Endothelial cell of umbilical vein (primary cell): ENCODE results near the gene LOXL3. TPM values are rescaled to one million over a fixed set of nuclear protein-coding genes. Genes with fewer than 3 reads are reported as not detected.

ENCODE experiments used
- BruUV-seq: library from RNA; stranded (reverse); fragments of 400-500 nt; replicated peaks from 2 replicates; lab custom pipeline; 2021; lab: Mats Ljungman, UMichigan
- CTCF ChIA-PET: fragments of 300-600, 350-600 bp; sonication (Branson Sonifier 250); formaldehyde crosslinking; loops from one replicate; lab custom pipeline; 2021; ENCODE audit warnings: antibody characterized with exemption, inconsistent platforms; lab: Charles Lee
- POLR2A ChIA-PET: fragments of 300-600, 350-600 bp; sonication (Branson Sonifier 250); formaldehyde crosslinking; loops from one replicate; lab custom pipeline; 2021; ENCODE audit warnings: antibody characterized with exemption, inconsistent platforms; lab: Charles Lee
- DNase-seq: peaks from one replicate; pipeline ENCODE4 v3.0.0-alpha.2; 2011; ENCODE audit warnings: low read depth, low spot score
- FAIRE-seq: peaks from 2 replicates; lab custom pipeline; 2011; peaks lifted over from hg19 to GRCh38; lab: Jason Lieb, UNC
- H2AFZ ChIP-seq: 2 replicates; pipeline ENCODE4 v1.6.0; 2012; ENCODE audit warnings: low read depth, low read length, control low read depth, inconsistent platforms
- H3K27ac ChIP-seq: 2 replicates; pipeline ENCODE4 v1.5.1; 2011; ENCODE audit warnings: low read depth, mild to moderate bottlenecking, control low read depth, low read length, moderate library complexity; ENCODE audit not compliant: insufficient read depth
- H3K27me3 ChIP-seq, 2 experiments: 2 replicates each; pipeline versions ENCODE4 v1.6.0 to v1.6.1; 2011; ENCODE audit warnings: low read length in 2 of 2, mixed read lengths in 1 of 2; ENCODE audit not compliant: control insufficient read depth in 2 of 2, insufficient read depth in 2 of 2
- H3K36me3 ChIP-seq, 2 experiments: 2 replicates in 1 of 2; 3 replicates in 1 of 2; pipeline ENCODE4 v1.5.1; 2011; ENCODE audit warnings: low read length in 2 of 2, mild to moderate bottlenecking in 1 of 2, moderate library complexity in 1 of 2; ENCODE audit not compliant: control insufficient read depth in 2 of 2, insufficient read depth in 2 of 2; ENCODE audit errors: extremely low read depth in 1 of 2
- H3K4me1 ChIP-seq: 3 replicates; pipeline ENCODE4 v1.5.1; 2011; ENCODE audit warnings: mild to moderate bottlenecking, low read length; ENCODE audit not compliant: control insufficient read depth, insufficient read depth; ENCODE audit errors: extremely low read depth
- H3K4me2 ChIP-seq: 2 replicates; pipeline ENCODE4 v1.6.1; 2011; ENCODE audit warnings: low read length, control low read depth, mixed read lengths; ENCODE audit not compliant: insufficient read depth
- H3K4me3 ChIP-seq, 3 experiments: fragments of 200-600 bp in 1 of 3; sonication (generic), shearing (Covaris generic) in 1 of 3; replicated peaks in 1 of 3; 2 replicates each; pipeline ENCODE4 v1.5.1; 2011 to 2016; ENCODE audit warnings: control low read depth in 3 of 3, low read length in 3 of 3, mild to moderate bottlenecking in 2 of 3, inconsistent platforms in 1 of 3, low read depth in 1 of 3, moderate library complexity in 1 of 3; ENCODE audit not compliant: insufficient read depth in 1 of 3
- H3K79me2 ChIP-seq: 2 replicates; pipeline ENCODE4 v1.6.0; 2012; ENCODE audit warnings: low read length, inconsistent platforms; ENCODE audit not compliant: control insufficient read depth, insufficient read depth
- H3K9ac ChIP-seq: replicated peaks from 2 replicates; pipeline ENCODE3; 2011; ENCODE audit warnings: low read length, control low read depth; ENCODE audit not compliant: insufficient read depth; ENCODE audit errors: extremely low read depth
- H3K9me1 ChIP-seq: replicated peaks from 3 replicates; pipeline ENCODE4 v1.6.0; 2011; ENCODE audit warnings: mild to moderate bottlenecking, low read length; ENCODE audit not compliant: control insufficient read depth, insufficient read depth; ENCODE audit errors: extremely low read depth
- H3K9me3 ChIP-seq: replicated peaks from 2 replicates; pipeline ENCODE4 v1.5.1; 2012; ENCODE audit warnings: low read length, inconsistent platforms; ENCODE audit not compliant: control insufficient read depth, insufficient read depth
- H4K20me1 ChIP-seq: replicated peaks from 2 replicates; pipeline ENCODE3; 2011; ENCODE audit warnings: mild to moderate bottlenecking, low read length; ENCODE audit not compliant: control insufficient read depth, insufficient read depth; ENCODE audit errors: extremely low read depth
- CTCF ChIP-seq, 2 donors: IDR thresholded peaks; 1 replicate in 1 of 2; 2 replicates in 1 of 2; pipeline ENCODE4 v1.5.1; 2011; ENCODE audit warnings: low read length in 2 of 2, mild to moderate bottlenecking in 2 of 2, moderate library complexity in 2 of 2, control low read depth in 1 of 2, inconsistent platforms in 1 of 2, low read depth in 1 of 2; ENCODE audit not compliant: insufficient read depth in 1 of 2; ENCODE audit errors: extremely low read depth in 1 of 2
- EZH2 ChIP-seq: IDR thresholded peaks from 2 replicates; pipeline ENCODE4 v1.6.1; 2012; ENCODE audit warnings: borderline replicate concordance, low read depth, mild to moderate bottlenecking, moderate library complexity, low read length, inconsistent platforms; ENCODE audit not compliant: severe bottlenecking
- FOS ChIP-seq: IDR thresholded peaks from 2 replicates; pipeline ENCODE4 v1.6.1; 2011; ENCODE audit warnings: mild to moderate bottlenecking, low read length, moderate library complexity, borderline replicate concordance; ENCODE audit not compliant: insufficient read depth
- GATA2 ChIP-seq: IDR thresholded peaks from 2 replicates; pipeline ENCODE4 v1.7.0; 2011; ENCODE audit warnings: low read depth, mild to moderate bottlenecking, moderate library complexity, mixed read lengths, low read length; ENCODE audit not compliant: insufficient read length, insufficient read depth
- JUN ChIP-seq: IDR thresholded peaks from 2 replicates; pipeline ENCODE4 v1.6.1; 2011; ENCODE audit warnings: borderline replicate concordance, low read depth; ENCODE audit not compliant: insufficient read length, insufficient read depth
- MAX ChIP-seq: IDR thresholded peaks from 2 replicates; pipeline ENCODE4 v1.6.1; 2011; ENCODE audit not compliant: insufficient read depth, insufficient read length
- MYC ChIP-seq: IDR thresholded peaks from one replicate; pipeline ENCODE4 v1.6.1; 2011; ENCODE audit warnings: mild to moderate bottlenecking, low read depth, low read length
- POLR2A ChIP-seq: IDR thresholded peaks from 2 replicates; pipeline ENCODE4 v1.6.1; 2012; ENCODE audit warnings: low read depth, mild to moderate bottlenecking, control low read depth, low read length
- POLR2AphosphoS5 ChIP-seq: IDR thresholded peaks from 2 replicates; pipeline ENCODE4 v1.6.1; 2012; ENCODE audit warnings: low read depth, mild to moderate bottlenecking, control low read depth, low read length, moderate library complexity; ENCODE audit not compliant: insufficient read depth
- dilution Hi-C: fragments of 300-500 bp; cut with MboI; formaldehyde crosslinking; loops from one replicate; pipeline ENCODE4 v1.15.0; 2019; ENCODE audit warnings: low sequenced_read_pairs; ENCODE audit not compliant: extremely low pct_ligation_motif_present
- intact Hi-C: fragments of 100-400 bp; cut with micrococcal nuclease; formaldehyde crosslinking; loops from one replicate; pipeline ENCODE4 v1.10.0; 2022
- polyA plus RNA-seq, 4 experiments: library from polyadenylated mRNA; depleted of rRNA in 3 of 4; stranded (reverse) in 3 of 4; unstranded in 1 of 4; fragments of >200 nt; gene quantifications; 2 replicates each; pipeline versions ENCODE4 v1.2.1 to v1.2.3, GENCODE V29; 2011 to 2012; ENCODE audit warnings: missing spikeins in 1 of 4
- total RNA-seq: library from RNA; stranded (reverse); gene quantifications from 2 replicates; pipeline ENCODE4 v1.2.3, GENCODE V29; 2021

The LOXL3 gene
- total and polyA plus RNA-seq, 2 donors (not counting 3 experiments of a cell fraction or from before 2014, with no cell fraction given) = 0.95 to 1.3 TPM

GRCh38 chr2:74583504-74583903 lies 29.8 kb upstream of the LOXL3 start:
- no peaks in the 10 kb centered on the region for H3K36me3 ChIP-seq
- intact Hi-C loops = no loop called here
- no peaks in the 10 kb centered on the region for H3K9me3 ChIP-seq
- H3K4me2 ChIP-seq = no peak overlapping the region
- no peaks in the 10 kb centered on the region for H4K20me1 ChIP-seq
- TF ChIP-seq POLR2A = no peak
- TF ChIP-seq MAX = no peak
- no peak for TF ChIP-seq MYC
- TF ChIP-seq GATA2 = no peak
- TF ChIP-seq CTCF (IDR thresholded peaks at IDR 0.05; ENCODE audit: extremely low read depth in 1 of 2, insufficient read depth in 1 of 2, low read depth in 1 of 2, low read length in 2 of 2) = no peak
- TF ChIP-seq FOS = no peak
- TF ChIP-seq JUN = no peak
- TF ChIP-seq POLR2AphosphoS5 = no peak
- TF ChIP-seq EZH2 = no peak
- FAIRE-seq (no peak), DNase-seq (no peak)
- H3K4me3 ChIP-seq = no peak overlapping the region
- ChIA-PET CTCF (interaction anchor here (1.1 to 1.8 kb wide), 5 partner anchors 9 to 143 kb away, joined by 3 to 6 read pairs (median 3); partner anchors contain the start of genes CCDC142 and TTC31), POLR2A (no interaction called here)
- H3K79me2 ChIP-seq = no peaks in the 10 kb centered on the region
- H2AFZ ChIP-seq = no peak overlapping the region
- no peak overlapping the region for H3K9ac ChIP-seq
- H3K4me1 ChIP-seq = no peaks in the 10 kb centered on the region
- peaks cover 6 to 7% of the 10 kb centered on the region in 2 experiments for H3K27me3 ChIP-seq
- dilution Hi-C loops = no loop called here
- no peaks in the 10 kb centered on the region for H3K9me1 ChIP-seq
- H3K27ac ChIP-seq = no peak overlapping the region
- BruUV-seq = no TSS peak
